Measurements from ENCODE around the gene GEMIN7. TPM values are rescaled to one million over a fixed set of nuclear protein-coding genes. Genes with fewer than 3 reads are reported as not detected.

The GEMIN7 gene
- total and polyA plus RNA-seq, 8 donors, result 3.8 to 26.2 (median 8.1) TPM

- Histone ChIP-seq H3K27me3 (no peaks in the 10 kb centered on the region), H3K27ac (no peak overlapping the region), H3K4me3 (no peak overlapping the region), H3K36me3 (peaks cover 0 to 32% (median 0%) of the 10 kb centered on the region in 3 donors), H3K9me3 (no peaks in the 10 kb centered on the region), H3K4me1 (peaks cover 11 to 16% (median 14%) of the 10 kb centered on the region in 3 donors)
- DNase-seq (peak in 1 of 6 donors; percentile 45), FAIRE-seq (no peak), ATAC-seq (no peak)
- WGBS, 2 donors, result 91 to 92% methylated on average over 37 of the region's 37 CpGs
- TF ChIP-seq CTCF (IDR thresholded peaks at IDR 0.05), result no peak
- intact Hi-C loops (cut with DNase I), result no loop called here
These were observed 41.5 kb upstream of the GEMIN7 start for GRCh38 chr19:45037393-45038169.

GRCh38 chr19:45038931-45039893 is 39.8 kb upstream of the GEMIN7 start, which contains the start of gene CLASRP:
TSS of gene CLASRP (plus strand) at chr19:45039045. CDS start at chr19:45040213, 1,168 bp downstream.
- intact Hi-C loops (cut with DNase I), result no loop called here
- Histone ChIP-seq H3K9me3 (no peaks in the 10 kb centered on the region), H3K4me3 (peak within 1 kb of the TSS; percentile 68 to 90 (median 77)), H3K36me3 (peaks cover 0 to 39% (median 7%) of the 10 kb centered on the region in 3 donors), H3K27ac (peak within 1 kb of the TSS; percentile 89 to 94 (median 94)), H3K4me1 (peaks cover 11 to 16% (median 14%) of the 10 kb centered on the region in 3 donors), H3K27me3 (no peaks in the 10 kb centered on the region)
- DNase-seq, result peak; percentile 90 to 95 (median 92)
- peak; percentile 91 for FAIRE-seq
- peak; percentile 97 to 99 (median 98) for ATAC-seq
- WGBS, 2 donors, result 1 to 2% methylated on average over 60 to 62 of the region's 62 CpGs
- no peak for TF ChIP-seq CTCF (IDR thresholded peaks at IDR 0.05)

GRCh38 chr19:45040059-45040771 is 38.8 kb upstream of the GEMIN7 start:
- no peak for ATAC-seq
- WGBS, 2 donors, result 72 to 79% methylated on average over 19 of the region's 19 CpGs
- intact Hi-C loops (cut with DNase I), result no loop called here

More at GRCh38 chr19:45040059-45040771, 38.8 kb upstream of the GEMIN7 start:
- Histone ChIP-seq H3K36me3 (peaks cover 0 to 47% (median 9%) of the 10 kb centered on the region in 3 donors), H3K4me1 (peaks cover 14 to 19% (median 16%) of the 10 kb centered on the region in 3 donors), H3K27ac (peak overlapping the region in 2 of 4 donors; percentile 94), H3K9me3 (no peaks in the 10 kb centered on the region), H3K27me3 (no peaks in the 10 kb centered on the region), H3K4me3 (peak overlapping the region in 3 of 4 donors; percentile 77 to 90 (median 77))
- DNase-seq (no peak), FAIRE-seq (no peak)
- no peak for TF ChIP-seq CTCF (IDR thresholded peaks at IDR 0.05)

All from pancreas (tissue), 10 donors.